ENCODE results near the gene ZNF678. TPM values are rescaled to one million over a fixed set of nuclear protein-coding genes. Genes with fewer than 3 reads are reported as not detected.
"Not testable (repeated sequence)": the region's sequence is repeated elsewhere in the genome, so short reads cannot be mapped to it uniquely, and the experiment has no call there.

Gene ZNF678
- polyA plus RNA-seq, 1 of the 3 experiments (the other 2 are of a cell fraction) = 1.3 TPM

DNA sequence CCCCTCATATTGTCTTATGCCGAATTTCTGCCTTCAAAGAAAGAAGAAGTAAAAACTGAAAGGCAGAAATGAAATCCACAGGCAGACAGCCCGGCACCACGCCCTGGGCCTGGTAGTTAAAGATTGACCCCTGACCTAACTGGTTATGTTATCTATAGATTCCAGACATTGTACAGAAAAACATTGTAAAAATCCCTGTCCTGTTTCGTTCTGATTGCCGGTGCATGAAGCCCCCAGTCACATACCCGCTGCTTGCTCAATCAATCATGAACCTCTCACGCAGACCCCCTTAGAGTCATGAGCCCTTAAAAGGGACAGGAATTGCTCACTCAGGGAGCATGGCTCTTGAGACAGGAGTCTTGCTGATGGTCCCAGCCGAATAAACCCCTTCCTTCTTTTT, 122.5 kb downstream of the ZNF678 start:
- Histone ChIP-seq H3K4me2 (no peak overlapping the region), H3K4me3 (ENCODE audit: low read depth in 2 of 2, low read length in 1 of 2) (no peak overlapping the region), H2AFZ (ENCODE audit: low read depth) (no peak overlapping the region), H3K9me2 (no peaks in the 10 kb centered on the region), H3K36me3 (replicated peaks in 1 of 2; ENCODE audit: control insufficient read depth in 1 of 2, insufficient read depth in 2 of 2, low read length in 1 of 2) (no peaks in the 10 kb centered on the region), H3K9me3 (0 out of 2 replicates have a peak, but pooled peaks cover 9% of the 10 kb centered on the region), H4K20me1 (ENCODE audit: insufficient read depth) (no peaks in the 10 kb centered on the region), H3K79me2 (ENCODE audit: insufficient read depth) (no peaks in the 10 kb centered on the region), H3K27ac (ENCODE audit: low read depth in 2 of 2, low read length in 1 of 2) (no peak overlapping the region), H3K27me3 (ENCODE audit: insufficient read depth) (no peaks in the 10 kb centered on the region), H3K9ac (no peak overlapping the region), H3K4me1 (ENCODE audit: control insufficient read depth in 1 of 2, insufficient read depth in 2 of 2, low read depth in 1 of 2, low read length in 1 of 2) (no peaks in the 10 kb centered on the region), H3F3A (replicated peaks; ENCODE audit: insufficient read depth) (no peaks in the 10 kb centered on the region)
- POLR2A ChIA-PET = no interaction called here
- CTCF ChIA-PET = no interaction called here
- no peak for DNase-seq
- WGBS (ENCODE audit: low lambda C conversion rate) = 22% methylated on average over 8 of the region's 8 CpGs
- TF ChIP-seq YY1 (IDR thresholded peaks at IDR 0.05; ENCODE audit: low read depth) = no peak
- TF ChIP-seq RCOR1 (IDR thresholded peaks at IDR 0.05; ENCODE audit: low read length) = no peak
- TF ChIP-seq FOXM1 (IDR thresholded peaks at IDR 0.05; ENCODE audit: low read depth) = no peak
- TF ChIP-seq TCF12 (IDR thresholded peaks at IDR 0.05) = no peak
- TF ChIP-seq CHD2 (IDR thresholded peaks at IDR 0.05; ENCODE audit: low read length, partially characterized antibody) = no peak
- TF ChIP-seq POLR2AphosphoS5 (IDR thresholded peaks at IDR 0.05; ENCODE audit: low read depth, low read length) = no peak
- TF ChIP-seq, protein P1, sequence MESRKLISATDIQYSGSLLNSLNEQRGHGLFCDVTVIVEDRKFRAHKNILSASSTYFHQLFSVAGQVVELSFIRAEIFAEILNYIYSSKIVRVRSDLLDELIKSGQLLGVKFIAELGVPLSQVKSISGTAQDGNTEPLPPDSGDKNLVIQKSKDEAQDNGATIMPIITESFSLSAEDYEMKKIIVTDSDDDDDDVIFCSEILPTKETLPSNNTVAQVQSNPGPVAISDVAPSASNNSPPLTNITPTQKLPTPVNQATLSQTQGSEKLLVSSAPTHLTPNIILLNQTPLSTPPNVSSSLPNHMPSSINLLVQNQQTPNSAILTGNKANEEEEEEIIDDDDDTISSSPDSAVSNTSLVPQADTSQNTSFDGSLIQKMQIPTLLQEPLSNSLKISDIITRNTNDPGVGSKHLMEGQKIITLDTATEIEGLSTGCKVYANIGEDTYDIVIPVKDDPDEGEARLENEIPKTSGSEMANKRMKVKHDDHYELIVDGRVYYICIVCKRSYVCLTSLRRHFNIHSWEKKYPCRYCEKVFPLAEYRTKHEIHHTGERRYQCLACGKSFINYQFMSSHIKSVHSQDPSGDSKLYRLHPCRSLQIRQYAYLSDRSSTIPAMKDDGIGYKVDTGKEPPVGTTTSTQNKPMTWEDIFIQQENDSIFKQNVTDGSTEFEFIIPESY (IDR thresholded peaks at IDR 0.05; ENCODE audit: borderline replicate concordance, low read depth) = no peak
- TF ChIP-seq RAD21 (IDR thresholded peaks at IDR 0.05; ENCODE audit: low read length) = no peak
- TF ChIP-seq EP300 (IDR thresholded peaks at IDR 0.05; ENCODE audit: borderline replicate concordance in 1 of 2, low read depth in 1 of 2, low read length in 1 of 2) = no peak

DNA sequence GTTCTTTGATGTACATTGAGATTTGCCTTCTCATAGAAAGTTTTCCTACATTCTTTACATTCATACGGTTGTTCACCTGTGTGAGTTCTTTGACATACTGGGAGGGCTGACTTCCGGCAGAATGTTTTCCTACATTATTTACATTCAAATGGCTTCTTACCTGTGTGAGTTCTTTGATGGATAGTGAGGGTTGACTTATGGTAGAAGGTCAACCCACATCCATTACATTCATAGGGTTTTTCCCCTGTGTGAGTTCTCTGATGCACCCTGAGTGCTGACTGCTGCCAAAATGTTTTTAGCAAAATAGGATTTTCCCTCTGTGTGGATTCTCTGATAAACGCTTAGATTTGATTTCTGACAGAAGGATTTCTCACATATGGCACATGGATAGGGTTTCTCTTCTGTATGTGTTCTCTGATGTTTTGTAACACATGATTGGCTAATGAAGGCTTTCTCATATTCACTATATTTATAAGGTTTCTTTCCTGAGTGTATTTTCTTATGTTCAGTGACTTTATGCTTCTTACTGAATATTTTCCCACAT, 134.0 kb downstream of the ZNF678 start:
- Histone ChIP-seq H3K27me3 (ENCODE audit: insufficient read depth) (no peaks in the 10 kb centered on the region), H3K79me2 (ENCODE audit: insufficient read depth) (no peaks in the 10 kb centered on the region), H3K4me1 (ENCODE audit: control insufficient read depth in 1 of 2, insufficient read depth in 2 of 2, low read depth in 1 of 2, low read length in 1 of 2) (no peaks in the 10 kb centered on the region), H3K4me3 (ENCODE audit: low read depth in 2 of 2, low read length in 1 of 2) (no peak overlapping the region), H3K4me2 (no peak overlapping the region), H3K9ac (no peak overlapping the region), H3K9me3 (peaks cover 14% of the 10 kb centered on the region; the same call in 1 of the 2 replicates), H2AFZ (ENCODE audit: low read depth) (no peak overlapping the region), H3K27ac (ENCODE audit: low read depth in 2 of 2, low read length in 1 of 2) (no peak overlapping the region), H3K36me3 (replicated peaks in 1 of 2; ENCODE audit: control insufficient read depth in 1 of 2, insufficient read depth in 2 of 2, low read length in 1 of 2) (no peaks in the 10 kb centered on the region), H4K20me1 (ENCODE audit: insufficient read depth) (no peaks in the 10 kb centered on the region), H3K9me2 (no peaks in the 10 kb centered on the region), H3F3A (replicated peaks; ENCODE audit: insufficient read depth) (no peaks in the 10 kb centered on the region)
- DNase-seq = no peak
- 28% methylated on average over 3 of the region's 3 CpGs for WGBS (ENCODE audit: low lambda C conversion rate)
- CTCF ChIA-PET = no interaction called here
- POLR2A ChIA-PET = no interaction called here
- TF ChIP-seq, protein P2, sequence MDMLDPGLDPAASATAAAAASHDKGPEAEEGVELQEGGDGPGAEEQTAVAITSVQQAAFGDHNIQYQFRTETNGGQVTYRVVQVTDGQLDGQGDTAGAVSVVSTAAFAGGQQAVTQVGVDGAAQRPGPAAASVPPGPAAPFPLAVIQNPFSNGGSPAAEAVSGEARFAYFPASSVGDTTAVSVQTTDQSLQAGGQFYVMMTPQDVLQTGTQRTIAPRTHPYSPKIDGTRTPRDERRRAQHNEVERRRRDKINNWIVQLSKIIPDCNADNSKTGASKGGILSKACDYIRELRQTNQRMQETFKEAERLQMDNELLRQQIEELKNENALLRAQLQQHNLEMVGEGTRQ (IDR thresholded peaks at IDR 0.05; ENCODE audit: borderline replicate concordance, low read depth, low read length) = no peak
- TF ChIP-seq RCOR1 (IDR thresholded peaks at IDR 0.05; ENCODE audit: low read length) = no peak
- no peak for TF ChIP-seq RXRA (IDR thresholded peaks at IDR 0.05; ENCODE audit: borderline replicate concordance, low read depth)
- TF ChIP-seq, protein P3, sequence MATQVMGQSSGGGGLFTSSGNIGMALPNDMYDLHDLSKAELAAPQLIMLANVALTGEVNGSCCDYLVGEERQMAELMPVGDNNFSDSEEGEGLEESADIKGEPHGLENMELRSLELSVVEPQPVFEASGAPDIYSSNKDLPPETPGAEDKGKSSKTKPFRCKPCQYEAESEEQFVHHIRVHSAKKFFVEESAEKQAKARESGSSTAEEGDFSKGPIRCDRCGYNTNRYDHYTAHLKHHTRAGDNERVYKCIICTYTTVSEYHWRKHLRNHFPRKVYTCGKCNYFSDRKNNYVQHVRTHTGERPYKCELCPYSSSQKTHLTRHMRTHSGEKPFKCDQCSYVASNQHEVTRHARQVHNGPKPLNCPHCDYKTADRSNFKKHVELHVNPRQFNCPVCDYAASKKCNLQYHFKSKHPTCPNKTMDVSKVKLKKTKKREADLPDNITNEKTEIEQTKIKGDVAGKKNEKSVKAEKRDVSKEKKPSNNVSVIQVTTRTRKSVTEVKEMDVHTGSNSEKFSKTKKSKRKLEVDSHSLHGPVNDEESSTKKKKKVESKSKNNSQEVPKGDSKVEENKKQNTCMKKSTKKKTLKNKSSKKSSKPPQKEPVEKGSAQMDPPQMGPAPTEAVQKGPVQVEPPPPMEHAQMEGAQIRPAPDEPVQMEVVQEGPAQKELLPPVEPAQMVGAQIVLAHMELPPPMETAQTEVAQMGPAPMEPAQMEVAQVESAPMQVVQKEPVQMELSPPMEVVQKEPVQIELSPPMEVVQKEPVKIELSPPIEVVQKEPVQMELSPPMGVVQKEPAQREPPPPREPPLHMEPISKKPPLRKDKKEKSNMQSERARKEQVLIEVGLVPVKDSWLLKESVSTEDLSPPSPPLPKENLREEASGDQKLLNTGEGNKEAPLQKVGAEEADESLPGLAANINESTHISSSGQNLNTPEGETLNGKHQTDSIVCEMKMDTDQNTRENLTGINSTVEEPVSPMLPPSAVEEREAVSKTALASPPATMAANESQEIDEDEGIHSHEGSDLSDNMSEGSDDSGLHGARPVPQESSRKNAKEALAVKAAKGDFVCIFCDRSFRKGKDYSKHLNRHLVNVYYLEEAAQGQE (IDR thresholded peaks at IDR 0.05; ENCODE audit: low read depth, low read length) = no peak
- no peak for TF ChIP-seq GATA2 (CRISPR knock-in tag; IDR thresholded peaks at IDR 0.05)

DNA sequence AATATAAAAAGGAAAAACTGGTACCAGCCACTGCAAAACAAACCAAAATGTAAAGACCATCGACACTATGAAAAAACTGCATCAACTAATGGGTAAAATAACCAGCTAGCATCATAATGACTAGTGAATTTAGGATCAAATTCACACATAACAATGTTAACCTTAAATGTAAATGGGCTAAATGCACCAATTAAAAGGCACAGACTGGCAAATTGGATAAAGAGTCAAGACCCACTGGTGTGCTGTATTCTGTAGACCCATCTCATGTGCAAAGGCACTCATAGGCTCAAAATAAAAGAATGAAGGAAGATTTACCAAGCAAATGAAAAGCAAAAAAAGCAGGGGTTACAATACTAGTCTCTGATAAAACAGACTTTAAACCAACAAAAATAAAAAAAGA, 138.3 kb downstream of the ZNF678 start:
- H3K4me1 ChIP-seq (ENCODE audit: control insufficient read depth in 1 of 2, insufficient read depth in 2 of 2, low read depth in 1 of 2, low read length in 1 of 2); H3F3A ChIP-seq (replicated peaks; ENCODE audit: insufficient read depth); H3K36me3 ChIP-seq (replicated peaks in 1 of 2; ENCODE audit: control insufficient read depth in 1 of 2, insufficient read depth in 2 of 2, low read length in 1 of 2); H3K4me2 ChIP-seq; H3K27ac ChIP-seq (ENCODE audit: low read depth in 2 of 2, low read length in 1 of 2); H3K27me3 ChIP-seq (ENCODE audit: insufficient read depth); CTCF ChIA-PET; H2AFZ ChIP-seq (ENCODE audit: low read depth); H3K9me2 ChIP-seq; H3K4me3 ChIP-seq (ENCODE audit: low read depth in 2 of 2, low read length in 1 of 2); H3K9ac ChIP-seq; H4K20me1 ChIP-seq (ENCODE audit: insufficient read depth); H3K79me2 ChIP-seq (ENCODE audit: insufficient read depth); DNase-seq; POLR2A ChIA-PET: not testable (repeated sequence)
- H3K9me3 ChIP-seq = peaks cover 10% of the 10 kb centered on the region; the same call in 1 of the 2 replicates
- 12% methylated on average over 1 of the region's 1 CpG for WGBS (ENCODE audit: low lambda C conversion rate)

Data from SK-N-SH (cell line).